GM18861 (cell line): ENCODE measurements around the gene DOLPP1.

Experiments
- ATAC-seq: cut with Tn5 transposase; IDR thresholded peaks from one replicate; pipeline ENCODE4 v1.9.1; 2021; ENCODE audit not compliant: unreplicated experiment

DOLPP1 gene

GRCh38 chr9:129136446-129137035 lies 55.6 kb downstream of the DOLPP1 start:
- no peak for ATAC-seq

- no peak for ATAC-seq
Measured at GRCh38 chr9:129137292-129138143, 56.6 kb downstream of the DOLPP1 start.

- ATAC-seq: no peak
Measured at GRCh38 chr9:129138144-129138462, 57.2 kb downstream of the DOLPP1 start.

GRCh38 chr9:129138476-129139232 lies 57.7 kb downstream of the DOLPP1 start:
- ATAC-seq: no peak

GRCh38 chr9:129139233-129139992 lies 58.5 kb downstream of the DOLPP1 start:
- no peak for ATAC-seq

- peak; percentile 50 for ATAC-seq
Measured at GRCh38 chr9:129139993-129140396, 59.1 kb downstream of the DOLPP1 start.
